ENCODE results near the gene CSNK1D.

The CSNK1D gene

GRCh38 chr17:82319619-82320062 lies 46.1 kb upstream of the CSNK1D start:
- peak overlapping the region; percentile 50 for H3K27ac ChIP-seq
- TF ChIP-seq CTCF (conservative IDR thresholded peaks at IDR 0.05; ENCODE audit: low read depth): no peak
- DNase-seq (ENCODE audit: low spot score): no peak
- POLR2A ChIA-PET (ENCODE audit: low non-redundant PET): no interaction called here
- CTCF ChIA-PET: no interaction called here

- no peak for DNase-seq (ENCODE audit: low spot score)
- TF ChIP-seq CTCF (conservative IDR thresholded peaks at IDR 0.05; ENCODE audit: low read depth): no peak
- ChIA-PET CTCF (no interaction called here), POLR2A (ENCODE audit: low non-redundant PET) (no interaction called here)
- H3K27ac ChIP-seq: peak overlapping the region; percentile 50; the same call in 1 of the 2 replicates
Measured at GRCh38 chr17:82318772-82319606, 45.5 kb upstream of the CSNK1D start.

- CTCF ChIA-PET: no interaction called here
- H3K27ac ChIP-seq: peak overlapping the region; percentile 57
- POLR2A ChIA-PET (ENCODE audit: low non-redundant PET): no interaction called here
- TF ChIP-seq CTCF (conservative IDR thresholded peaks at IDR 0.05; ENCODE audit: low read depth): no peak
- no peak for DNase-seq (ENCODE audit: low spot score)
Measured at GRCh38 chr17:82318169-82318498, 44.6 kb upstream of the CSNK1D start.

GRCh38 chr17:82317394-82318168 lies 44.1 kb upstream of the CSNK1D start, which contains the start of gene CD7:
Gene CD7, minus strand, starts transcription at chr17:82317608. Its CDS starts 113 bp downstream, at chr17:82317495.
- ChIA-PET POLR2A (ENCODE audit: low non-redundant PET) (no interaction called here), CTCF (interaction anchor here (0.8 kb wide), 1 partner anchor 19 kb away, joined by 4 read pairs; no protein-coding TSS in a partner anchor)
- TF ChIP-seq CTCF (conservative IDR thresholded peaks at IDR 0.05; ENCODE audit: low read depth): no peak
- H3K27ac ChIP-seq: peak within 1 kb of the TSS; percentile 57
- DNase-seq (ENCODE audit: low spot score): no peak

GRCh38 chr17:82316651-82317393 lies 43.3 kb upstream of the CSNK1D start:
- POLR2A ChIA-PET (ENCODE audit: low non-redundant PET): no interaction called here
- CTCF ChIA-PET: interaction anchor here (0.8 kb wide), 1 partner anchor 18 kb away, joined by 4 read pairs; no protein-coding TSS in a partner anchor

More at GRCh38 chr17:82316651-82317393, 43.3 kb upstream of the CSNK1D start:
- TF ChIP-seq CTCF (conservative IDR thresholded peaks at IDR 0.05; ENCODE audit: low read depth): no peak
- H3K27ac ChIP-seq: peak overlapping the region; percentile 57
- no peak for DNase-seq (ENCODE audit: low spot score)

All from RWPE1 (cell line).